GM21529 (cell line): ENCODE data around the gene TCTN1.

ENCODE experiments used
- ATAC-seq: cut with Tn5 transposase; IDR thresholded peaks from one replicate; pipeline ENCODE4 v1.9.1; 2021; ENCODE audit not compliant: unreplicated experiment

Gene TCTN1

DNA sequence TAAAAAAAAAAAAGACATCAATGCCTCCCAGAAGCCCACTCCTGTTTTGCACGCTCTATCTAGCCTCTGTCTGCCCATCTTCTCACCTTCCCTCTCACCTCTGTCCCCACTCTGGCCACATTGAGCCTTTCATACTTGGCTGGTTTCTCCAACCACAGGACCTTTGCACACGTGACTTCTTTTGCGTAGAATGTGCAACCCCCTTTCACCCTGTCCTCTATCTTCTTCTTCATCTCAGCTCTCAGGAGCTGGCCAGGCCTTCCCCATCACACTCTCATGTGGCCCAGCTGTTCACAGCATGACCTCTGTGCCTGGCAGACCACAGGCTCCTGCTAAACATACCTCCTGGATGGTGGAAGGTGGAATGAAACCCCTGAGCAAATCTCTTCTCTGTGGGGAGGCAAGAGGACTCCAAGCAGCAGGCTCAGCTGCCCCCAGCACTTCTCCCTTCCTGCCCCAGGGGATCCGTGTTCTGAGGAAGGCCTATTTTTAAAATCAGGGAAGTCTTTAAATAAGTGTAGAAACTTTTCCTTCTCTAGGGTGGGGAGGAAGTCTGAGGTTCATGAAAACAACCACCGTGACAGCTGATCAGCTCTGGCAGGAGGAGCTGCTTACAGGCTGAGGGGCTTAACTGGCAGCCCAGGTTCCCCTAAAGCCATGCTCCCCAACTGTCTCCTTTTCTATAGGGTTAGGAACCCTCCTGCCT is 63.4 kb downstream of the TCTN1 start:
- peak; percentile 81 for ATAC-seq

DNA sequence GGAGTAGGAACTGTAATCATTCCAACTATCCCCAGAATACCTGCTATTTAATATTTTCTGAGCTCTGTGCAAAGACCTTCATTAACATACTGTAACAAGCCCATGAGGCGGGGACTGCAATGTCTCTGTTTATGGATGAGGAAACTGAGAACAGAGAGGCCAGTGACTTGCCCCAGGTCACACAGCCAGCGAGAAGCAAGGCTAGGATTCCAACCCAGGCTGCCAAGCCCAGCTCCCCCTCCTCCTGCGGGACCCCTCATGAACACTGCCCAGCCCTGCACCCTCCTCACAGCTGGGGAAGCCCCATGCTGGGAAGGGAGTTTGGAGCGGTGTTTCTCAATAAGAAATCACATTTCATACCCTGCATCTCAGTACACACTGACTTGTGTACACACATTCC is 64.1 kb downstream of the TCTN1 start:
- peak; percentile 5 for ATAC-seq

DNA sequence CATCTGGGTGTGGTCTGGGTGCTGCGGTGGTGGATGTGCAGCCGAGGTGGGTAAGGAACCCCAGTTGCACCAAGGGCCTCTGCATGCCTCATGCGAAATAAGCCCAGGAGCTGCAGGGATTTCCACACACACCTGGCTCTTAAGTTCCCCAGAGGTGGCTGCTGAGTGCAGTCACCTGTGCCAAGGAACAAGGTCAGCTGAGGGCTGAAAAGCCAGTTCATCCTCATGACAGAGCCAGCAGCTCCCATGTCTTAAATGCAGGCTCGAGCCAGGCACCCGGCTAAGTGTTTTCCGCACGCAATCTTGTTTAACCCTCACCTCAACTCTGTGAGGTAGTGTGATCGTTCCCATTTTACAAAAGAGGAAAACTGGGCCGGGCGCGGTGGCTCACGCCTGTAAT is 65.3 kb downstream of the TCTN1 start:
- ATAC-seq, result no peak

DNA sequence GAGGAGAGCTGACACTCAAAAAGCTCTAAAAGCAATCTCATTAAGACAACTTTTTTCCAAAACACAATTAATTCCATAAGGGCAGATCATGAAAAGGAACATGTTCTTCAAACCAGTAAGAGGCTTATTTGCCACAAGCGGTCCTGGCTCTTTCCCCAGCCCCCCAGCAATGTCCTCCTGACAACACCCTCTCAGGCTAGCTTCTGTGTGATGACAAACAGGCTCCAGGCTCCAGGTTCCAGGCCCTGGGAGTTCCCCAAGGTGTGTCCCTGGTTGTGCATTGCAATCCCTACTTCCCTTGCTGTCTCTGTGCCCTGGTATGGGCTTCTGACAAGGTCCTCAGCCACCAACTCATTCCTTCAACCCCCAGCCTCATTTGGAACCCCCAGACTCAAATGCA is 66.1 kb downstream of the TCTN1 start:
- no peak for ATAC-seq

DNA sequence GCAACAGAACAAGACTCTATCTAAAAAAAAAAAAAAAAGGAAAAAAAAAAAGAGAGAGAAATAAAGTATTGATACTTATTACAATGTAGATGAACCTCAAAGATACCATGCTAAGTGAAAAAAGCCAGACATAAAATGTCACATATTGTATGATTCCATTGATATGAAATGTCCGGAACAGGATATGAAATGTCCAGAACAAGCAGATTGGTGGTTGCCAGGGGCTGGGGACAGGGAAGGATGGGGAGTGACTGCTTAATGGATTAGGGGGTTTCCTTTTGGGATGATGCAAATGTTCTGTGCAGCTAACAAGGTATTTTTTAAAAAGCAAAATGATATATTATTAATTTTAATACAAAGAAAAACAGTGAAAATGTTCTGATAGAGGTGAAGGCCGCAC is 70.0 kb downstream of the TCTN1 start:
- ATAC-seq, result no peak

DNA sequence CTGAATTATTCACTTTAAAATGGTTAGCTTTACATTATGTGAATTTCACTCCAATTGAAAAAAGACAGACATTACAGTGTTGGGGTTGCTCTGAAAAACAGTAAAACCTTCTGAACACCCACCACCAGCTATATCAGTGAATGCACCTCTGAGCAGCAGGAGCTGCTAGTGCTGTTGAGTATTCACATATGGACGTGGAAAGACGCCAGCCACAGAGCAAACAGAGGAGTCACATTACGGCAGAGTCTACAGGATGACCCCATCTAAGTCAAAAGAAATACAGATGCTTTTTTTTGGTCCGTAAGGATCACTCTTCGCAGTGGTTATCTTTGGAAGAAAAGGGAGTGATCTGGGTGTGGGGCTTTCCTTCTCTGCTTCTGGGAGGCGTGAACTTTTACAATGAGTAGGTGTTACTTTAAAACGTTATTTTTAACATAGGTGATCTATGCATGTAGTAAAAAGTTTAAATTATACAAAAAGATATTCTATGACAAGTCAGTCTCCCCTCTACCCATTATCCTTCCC is 70.4 kb downstream of the TCTN1 start:
- ATAC-seq, result no peak

DNA sequence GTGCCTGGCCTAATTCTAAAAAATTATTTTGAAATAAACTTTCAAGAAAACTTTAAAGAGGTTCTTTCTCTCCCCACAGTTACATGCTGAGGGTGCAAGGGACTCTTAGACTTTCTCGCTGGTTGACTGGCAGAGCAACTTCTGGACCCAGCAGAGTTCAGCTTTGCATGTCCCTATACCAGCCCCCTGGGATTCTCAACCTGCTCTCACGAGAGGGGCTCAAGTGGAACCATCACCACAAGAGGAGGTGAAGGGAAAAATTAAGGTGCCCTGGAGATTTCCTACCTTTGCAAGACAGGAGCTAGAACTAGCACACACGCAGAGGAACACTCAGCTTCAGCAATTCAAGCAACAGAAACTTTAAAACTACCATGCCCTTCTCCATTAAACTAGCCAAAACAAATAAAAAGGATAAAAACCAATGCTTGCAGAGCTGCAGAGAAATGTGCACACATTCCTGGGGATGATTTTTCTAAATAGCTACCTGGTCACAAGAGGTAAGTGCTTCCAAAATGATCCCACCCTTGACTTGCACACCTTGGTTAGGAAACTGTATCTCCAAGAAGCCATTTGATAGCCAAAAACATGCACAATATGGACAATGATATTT is 72.5 kb downstream of the TCTN1 start:
- no peak for ATAC-seq

DNA sequence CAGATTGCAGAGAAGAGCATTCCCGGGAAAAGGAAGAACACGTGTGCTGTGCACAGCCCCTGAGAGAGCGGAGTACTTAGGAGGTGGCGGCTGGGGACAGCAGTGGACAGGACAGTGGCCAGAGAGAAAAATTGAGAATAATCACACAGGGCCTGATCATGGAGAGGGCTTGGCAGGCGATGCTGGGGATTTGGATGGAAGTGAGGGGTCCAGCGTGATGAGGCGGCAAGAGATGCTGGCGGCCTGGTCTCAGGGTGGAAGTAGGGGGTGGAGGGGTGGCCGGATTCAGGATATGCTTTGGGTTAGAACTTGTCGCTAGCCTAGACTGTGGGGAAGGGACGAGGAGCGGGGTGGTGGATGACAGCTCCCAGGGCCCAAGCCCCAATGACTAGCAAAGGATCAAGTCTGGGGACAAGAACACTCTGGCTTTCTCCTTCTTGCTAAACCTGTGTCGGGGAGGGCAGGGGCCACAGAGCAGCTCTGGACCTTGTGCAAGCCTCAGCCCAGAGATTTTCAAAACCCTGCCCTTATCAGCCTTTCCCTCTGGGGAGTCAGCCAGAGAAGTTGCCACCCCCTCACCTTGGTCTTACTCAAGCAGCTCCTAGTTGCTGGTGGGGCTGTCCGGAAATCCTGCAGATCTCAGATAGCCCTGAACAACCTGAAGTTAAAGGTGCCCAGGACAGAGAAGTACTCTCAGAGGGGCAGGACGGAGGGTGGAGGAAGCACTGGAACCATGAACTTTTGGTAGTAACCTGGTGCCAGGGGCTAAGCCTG is 73.7 kb downstream of the TCTN1 start:
- ATAC-seq, result no peak

DNA sequence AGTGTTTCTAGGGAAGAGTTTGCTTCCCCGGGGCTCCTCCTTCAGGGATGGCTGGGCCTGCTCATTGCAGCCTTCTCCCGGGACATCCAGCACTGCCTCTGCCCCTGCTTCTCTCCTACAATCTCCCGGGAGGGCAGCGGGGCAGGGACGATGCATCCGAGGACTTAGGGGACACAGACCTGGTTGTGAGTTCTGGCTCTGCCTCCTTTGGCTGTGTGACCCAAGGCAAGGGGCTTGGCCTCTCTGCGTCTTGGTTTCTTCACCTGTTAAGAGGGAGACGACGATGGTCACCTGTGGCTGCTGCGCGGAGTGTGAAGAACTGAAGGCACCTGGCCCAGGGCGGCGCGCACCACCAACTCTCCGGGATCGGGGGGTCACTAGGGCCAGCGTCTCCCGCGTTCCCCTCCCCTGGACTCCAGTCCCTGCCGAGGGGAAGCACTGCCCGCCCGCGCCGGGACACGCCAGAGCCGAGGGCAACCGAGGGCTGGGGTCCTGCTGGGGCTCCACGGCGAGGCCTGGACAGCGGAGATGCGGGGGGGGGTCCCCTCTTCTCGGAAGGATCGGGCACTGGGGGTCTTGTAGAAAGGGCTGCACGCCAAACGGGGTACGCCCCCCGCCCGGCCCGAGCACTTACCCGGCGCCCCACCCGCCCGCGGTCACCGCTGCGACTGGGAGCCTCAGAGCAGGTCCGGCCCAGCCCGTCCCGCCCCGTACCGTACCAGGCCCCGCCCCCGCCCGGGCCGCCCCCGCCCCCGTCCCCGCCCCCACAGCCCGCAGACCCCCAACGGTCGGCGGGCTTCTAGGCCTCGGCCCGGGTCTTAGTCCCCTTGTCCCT is 74.7 kb downstream of the TCTN1 start, which contains the start of gene HVCN1:
Gene HVCN1, minus strand, starts transcription at position 670 of the 835 bp plus-strand sequence. CDS start 5,870 bp downstream, outside the sequence.
- ATAC-seq, result peak; percentile 25

DNA sequence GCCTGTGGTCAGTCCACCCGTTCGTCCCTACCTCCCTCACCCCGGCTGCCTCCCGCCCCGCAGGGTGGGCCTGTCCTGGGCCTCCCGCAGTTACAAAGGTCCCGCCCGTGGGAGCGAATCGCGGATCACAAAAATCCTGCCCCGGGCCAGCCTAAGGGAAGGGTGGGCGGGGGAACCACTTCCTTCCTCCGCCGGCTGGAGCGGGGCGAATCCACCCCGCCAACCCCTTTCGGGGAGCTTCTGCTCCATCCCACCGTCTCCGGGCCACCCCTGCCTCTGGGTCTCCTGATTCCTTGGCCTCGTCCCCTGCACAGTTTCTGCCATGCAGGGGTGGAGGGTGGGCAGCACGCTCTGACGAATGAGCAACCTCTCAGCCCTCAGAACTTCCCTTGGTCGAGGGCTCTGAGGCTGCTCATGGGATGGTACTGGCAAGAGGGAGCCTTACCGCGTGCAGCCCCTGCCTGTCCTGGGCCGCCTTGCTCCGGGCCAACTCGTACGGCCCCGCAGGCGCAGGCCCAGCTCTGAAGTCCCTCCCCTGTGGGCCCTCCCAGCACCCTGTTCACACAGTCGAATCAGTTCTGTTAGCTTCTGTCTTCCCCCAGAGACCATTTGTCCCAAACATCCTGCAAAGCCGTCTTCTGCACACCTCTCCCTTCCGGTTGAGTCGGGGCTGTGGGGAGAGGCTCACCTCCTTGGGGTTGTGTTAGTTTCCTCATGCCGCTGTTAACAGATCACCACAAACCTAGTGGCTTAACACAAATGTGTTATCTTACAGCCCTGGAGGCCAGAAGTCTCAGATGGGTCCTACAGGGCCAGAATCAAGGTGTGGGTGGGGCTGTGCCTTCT is 75.6 kb downstream of the TCTN1 start:
- peak; percentile 53 for ATAC-seq

DNA sequence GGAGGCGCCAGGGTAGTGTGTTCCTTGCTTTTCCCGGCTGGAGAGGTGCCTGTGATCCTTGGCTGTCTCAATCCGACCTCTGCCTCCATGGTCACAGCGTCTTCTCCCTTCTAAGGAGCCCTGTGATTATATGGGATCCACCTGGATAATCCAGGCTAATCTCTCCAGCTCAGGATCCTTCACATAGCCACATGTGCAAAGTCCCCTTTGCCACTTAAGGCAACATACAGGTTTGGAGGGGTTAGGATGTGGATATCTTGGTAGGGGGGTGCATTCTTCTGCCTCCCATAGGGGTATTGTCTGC is 76.2 kb downstream of the TCTN1 start:
- no peak for ATAC-seq

DNA sequence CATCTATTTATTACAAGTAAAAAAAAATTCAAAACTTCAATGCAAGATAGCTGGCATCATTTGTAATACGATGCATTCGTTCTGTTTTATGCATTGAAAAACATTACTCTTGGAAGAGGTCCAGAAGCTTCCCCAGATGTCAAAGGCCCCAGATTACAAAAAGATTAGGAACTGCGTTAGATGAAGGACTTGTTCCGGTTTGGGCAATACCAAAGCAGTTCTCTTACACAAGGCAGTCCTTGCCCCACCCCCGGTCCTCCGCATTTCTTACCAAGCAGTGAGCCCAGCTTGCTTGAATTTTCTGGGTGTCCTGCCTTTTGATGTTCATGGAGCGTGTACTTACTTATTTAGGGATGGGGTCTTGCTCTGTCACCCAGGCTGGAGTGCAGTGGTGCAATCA is 79.8 kb downstream of the TCTN1 start:
- no peak for ATAC-seq

DNA sequence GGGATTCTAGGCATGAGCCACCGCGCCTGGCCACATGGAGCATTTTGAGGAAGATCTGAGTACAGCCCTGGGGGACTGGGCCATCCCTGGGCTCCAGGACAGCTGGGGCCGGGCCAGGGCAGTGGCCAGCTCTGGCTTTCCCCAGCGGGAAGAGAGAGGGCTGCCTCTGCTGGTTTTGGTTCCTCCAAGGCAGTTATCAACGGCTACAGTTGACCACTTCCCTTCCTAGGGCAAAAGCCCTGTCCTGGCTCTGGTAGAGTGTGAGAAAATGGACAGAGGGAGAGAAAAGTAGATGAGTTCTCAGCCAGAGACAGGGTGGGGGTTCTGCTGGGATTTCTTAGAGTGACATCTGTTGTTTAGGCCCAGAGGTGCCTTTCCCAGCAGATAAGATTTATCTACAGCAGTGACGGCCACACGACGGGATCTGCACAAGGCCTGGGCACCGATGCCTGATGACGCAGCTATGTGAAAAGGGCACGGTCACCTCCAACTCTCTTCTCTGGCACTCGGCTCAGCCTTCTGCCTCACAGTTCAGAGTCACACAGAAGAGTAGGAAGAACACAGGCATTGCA is 80.5 kb downstream of the TCTN1 start:
- ATAC-seq, result no peak

DNA sequence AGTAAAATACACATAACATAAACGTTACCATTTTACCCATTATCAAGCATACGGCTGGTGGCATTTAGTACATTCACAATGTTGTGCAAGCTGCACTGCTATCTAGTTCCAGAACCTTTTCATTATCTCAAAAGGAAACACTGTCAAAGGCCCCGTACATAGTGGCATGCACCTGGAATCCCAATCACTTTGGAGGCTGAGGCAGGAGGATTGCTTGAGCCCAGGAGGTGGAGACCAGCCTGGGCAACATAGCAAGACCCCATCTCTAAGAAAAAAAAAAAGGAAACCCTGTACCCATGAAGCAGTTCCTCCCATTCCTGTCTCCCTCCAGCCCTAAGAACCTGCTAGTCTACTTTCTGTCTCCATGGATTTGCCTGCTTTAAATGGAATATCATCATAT is 82.4 kb downstream of the TCTN1 start:
- no peak for ATAC-seq

DNA sequence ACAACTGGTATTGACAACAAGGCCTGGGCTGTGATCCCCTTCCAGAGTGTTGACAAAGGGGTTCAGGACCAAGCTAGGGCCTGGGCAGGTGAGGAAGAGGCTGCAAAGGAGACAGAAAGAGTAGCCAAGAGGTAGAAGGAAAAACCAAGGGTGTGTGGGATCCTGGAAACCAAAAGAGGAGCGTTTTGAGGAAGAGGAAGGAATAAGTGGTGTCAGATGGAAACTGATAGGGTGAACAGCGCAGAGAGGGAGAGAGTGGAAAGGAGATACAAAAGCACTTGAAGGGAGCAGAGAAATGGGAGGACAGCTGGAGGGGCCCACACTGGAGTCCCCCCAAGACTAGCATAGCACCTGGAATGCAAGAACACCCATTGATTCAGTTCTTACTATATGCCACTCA is 83.3 kb downstream of the TCTN1 start:
- ATAC-seq, result no peak

DNA sequence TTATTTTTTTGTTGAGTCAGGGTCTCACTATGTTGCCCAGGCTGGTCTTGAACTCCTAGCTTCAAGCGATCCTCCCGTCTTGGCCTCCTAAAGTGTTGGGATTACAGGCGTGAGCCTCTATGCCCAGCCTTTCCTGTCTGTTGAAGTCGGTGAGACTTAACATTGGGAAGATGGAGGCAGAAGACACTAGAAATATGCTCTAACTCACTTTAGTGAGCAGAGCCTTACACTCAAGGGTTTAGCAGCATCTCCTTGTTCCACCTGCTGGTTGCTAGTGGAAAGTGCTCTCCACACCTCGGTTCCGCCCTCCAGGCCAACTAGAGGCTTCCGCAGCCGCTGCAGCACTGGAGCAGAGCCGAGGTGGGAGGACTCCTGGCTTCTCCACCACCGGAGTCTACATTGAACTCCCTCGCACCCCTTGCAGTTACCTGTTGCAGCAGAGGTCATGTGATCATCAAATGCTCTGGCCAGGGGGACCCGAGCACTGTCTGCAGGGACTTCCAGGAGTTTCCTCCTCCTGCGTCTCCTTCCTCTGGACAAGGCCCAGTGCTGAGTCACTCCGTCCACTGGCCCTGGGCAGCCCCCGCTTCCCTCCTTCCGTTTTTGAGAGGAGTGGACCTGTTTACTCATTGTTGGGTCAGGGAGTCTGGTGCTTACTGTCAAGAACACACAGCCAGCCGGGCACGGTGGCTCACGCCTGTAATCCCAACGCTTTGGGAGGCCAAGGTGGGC is 84.4 kb downstream of the TCTN1 start:
- peak; percentile 93 for ATAC-seq
